Adrenal gland (tissue), 5 donors: ENCODE data around the gene SPO11.

Experiments used
- CTCF ChIP-seq, 6 experiments: fragments of 450-650 bp in 4 of 6; fragments of 200-600 bp in 2 of 6; sonication (generic) in 1 of 6; IDR thresholded peaks; 1 replicate in 5 of 6; 2 replicates in 1 of 6; pipeline versions ENCODE4 v1.5.1 to v1.8.0; 2016 to 2021; ENCODE audit warnings: antibody characterized with exemption in 6 of 6, mild to moderate bottlenecking in 2 of 6, moderate library complexity in 1 of 6
- POLR2A ChIP-seq, 2 donors: fragments of 450-650 bp; IDR thresholded peaks; one replicate each; pipeline ENCODE4 v1.6.1; 2017; ENCODE audit warnings: antibody characterized with exemption in 2 of 2, mild to moderate bottlenecking in 2 of 2, moderate library complexity in 1 of 2
- donor health status: DM: no; HTN: no; CAD: no.

GRCh38 chr20:57290178-57290484, 39.5 kb upstream of the SPO11 start:
- TF ChIP-seq CTCF (IDR thresholded peaks at IDR 0.05), result no peak
- no peak for TF ChIP-seq POLR2A (IDR thresholded peaks at IDR 0.05)
